ENCODE measurements around the gene PDCD11. TPM values are rescaled to one million over a fixed set of nuclear protein-coding genes. Genes with fewer than 3 reads are reported as not detected.
A peak's percentile ranks its signal among the peaks of the same experiment; 100 is the strongest.

Gene PDCD11
- total RNA-seq, 2 experiments from 2014 or later, result 89.5 to 94.7 TPM

GRCh38 chr10:103440416-103440815 lies 44.0 kb downstream of the PDCD11 start:
- H3K27me3 Mint-ChIP-seq, result no peaks in the 10 kb centered on the region
- no peak overlapping the region for H3K4me3 Mint-ChIP-seq
- H3K4me1 Mint-ChIP-seq, result peaks cover 4% of the 10 kb centered on the region
- H3K27ac Mint-ChIP-seq, result no peak overlapping the region
- no peaks in the 10 kb centered on the region for H3K9me3 Mint-ChIP-seq
- H3K36me3 Mint-ChIP-seq, result peaks cover 26% of the 10 kb centered on the region
- no peak for DNase-seq

GRCh38 chr10:103441206-103441605 lies 44.8 kb downstream of the PDCD11 start:
- Mint-ChIP-seq H3K4me1 (peaks cover 4% of the 10 kb centered on the region), H3K36me3 (peaks cover 28% of the 10 kb centered on the region), H3K9me3 (no peaks in the 10 kb centered on the region), H3K27me3 (no peaks in the 10 kb centered on the region), H3K4me3 (no peak overlapping the region), H3K27ac (no peak overlapping the region)
- DNase-seq, result no peak

- no peak overlapping the region for H3K4me3 Mint-ChIP-seq
- peaks cover 4% of the 10 kb centered on the region for H3K4me1 Mint-ChIP-seq
- H3K27me3 Mint-ChIP-seq, result no peaks in the 10 kb centered on the region
- no peak for DNase-seq
- H3K27ac Mint-ChIP-seq, result no peak overlapping the region
- H3K36me3 Mint-ChIP-seq, result peaks cover 29% of the 10 kb centered on the region
- H3K9me3 Mint-ChIP-seq, result no peaks in the 10 kb centered on the region
These were observed 45.2 kb downstream of the PDCD11 start for GRCh38 chr10:103441611-103442010.

- Mint-ChIP-seq H3K4me1 (peaks cover 4% of the 10 kb centered on the region), H3K9me3 (no peaks in the 10 kb centered on the region), H3K27ac (no peak overlapping the region), H3K36me3 (peaks cover 26% of the 10 kb centered on the region), H3K27me3 (no peaks in the 10 kb centered on the region), H3K4me3 (no peak overlapping the region)
- DNase-seq, result no peak
These were observed 45.6 kb downstream of the PDCD11 start for GRCh38 chr10:103442031-103442461.

GRCh38 chr10:103443475-103444185 lies 47.2 kb downstream of the PDCD11 start:
- no peak overlapping the region for H3K27ac Mint-ChIP-seq
- DNase-seq, result no peak
- peaks cover 4% of the 10 kb centered on the region for H3K4me1 Mint-ChIP-seq

GRCh38 chr10:103444478-103444877 lies 48.1 kb downstream of the PDCD11 start:
- H3K27ac Mint-ChIP-seq, result no peak overlapping the region
- H3K9me3 Mint-ChIP-seq, result no peaks in the 10 kb centered on the region
- peaks cover 21% of the 10 kb centered on the region for H3K36me3 Mint-ChIP-seq
- peaks cover 7% of the 10 kb centered on the region for H3K4me1 Mint-ChIP-seq
- no peak for DNase-seq
- no peak overlapping the region for H3K4me3 Mint-ChIP-seq
- no peaks in the 10 kb centered on the region for H3K27me3 Mint-ChIP-seq

More at GRCh38 chr10:103443475-103444185, 47.2 kb downstream of the PDCD11 start:
- Mint-ChIP-seq H3K4me3 (no peak overlapping the region), H3K36me3 (peaks cover 20% of the 10 kb centered on the region), H3K27me3 (no peaks in the 10 kb centered on the region), H3K9me3 (no peaks in the 10 kb centered on the region)

- Mint-ChIP-seq H3K4me1 (peaks cover 13% of the 10 kb centered on the region), H3K27ac (no peak overlapping the region), H3K4me3 (no peak overlapping the region), H3K36me3 (peaks cover 17% of the 10 kb centered on the region), H3K27me3 (no peaks in the 10 kb centered on the region), H3K9me3 (no peaks in the 10 kb centered on the region)
- DNase-seq, result no peak
These were observed 48.9 kb downstream of the PDCD11 start for GRCh38 chr10:103445366-103445765.

- H3K9me3 Mint-ChIP-seq, result no peaks in the 10 kb centered on the region
- peaks cover 13% of the 10 kb centered on the region for H3K36me3 Mint-ChIP-seq
- H3K4me1 Mint-ChIP-seq, result peaks cover 18% of the 10 kb centered on the region
- no peak for DNase-seq
- no peak overlapping the region for H3K4me3 Mint-ChIP-seq
- peak overlapping the region; percentile 12 for H3K27ac Mint-ChIP-seq
- no peaks in the 10 kb centered on the region for H3K27me3 Mint-ChIP-seq
These were observed 49.5 kb downstream of the PDCD11 start for GRCh38 chr10:103445767-103446567.

DNA sequence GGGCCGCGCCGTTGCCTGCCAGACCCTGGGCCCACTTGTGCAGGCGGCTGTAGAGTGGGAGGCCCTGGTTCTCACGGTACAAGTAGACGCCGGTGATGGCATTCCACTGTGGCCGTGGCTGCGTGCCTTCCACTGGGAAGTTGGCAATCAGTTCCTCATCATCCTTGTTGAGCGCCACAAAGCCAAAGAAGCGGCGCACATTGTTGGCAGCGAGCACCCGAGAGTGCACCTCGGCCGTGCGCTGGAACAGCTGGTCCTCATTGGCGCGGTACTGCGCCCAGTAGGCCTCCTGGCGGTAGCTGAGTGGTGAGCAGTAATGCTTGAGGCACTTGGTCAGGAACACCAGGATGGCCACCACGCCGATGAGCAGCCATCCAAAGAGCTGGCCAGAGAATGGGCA lies 50.8 kb downstream of the PDCD11 start:
- no peak overlapping the region for H3K4me3 Mint-ChIP-seq
- DNase-seq, result no peak
- H3K4me1 Mint-ChIP-seq, result peaks cover 24% of the 10 kb centered on the region

GRCh38 chr10:103448746-103449145 lies 52.3 kb downstream of the PDCD11 start:
- no peaks in the 10 kb centered on the region for H3K27me3 Mint-ChIP-seq
- peaks cover 27% of the 10 kb centered on the region for H3K4me1 Mint-ChIP-seq
- no peak for DNase-seq
- no peak overlapping the region for H3K27ac Mint-ChIP-seq
- H3K36me3 Mint-ChIP-seq, result peaks cover 8% of the 10 kb centered on the region
- H3K4me3 Mint-ChIP-seq, result no peak overlapping the region
- no peaks in the 10 kb centered on the region for H3K9me3 Mint-ChIP-seq

More for the DNA sequence above, 50.8 kb downstream of the PDCD11 start:
- no peak overlapping the region for H3K27ac Mint-ChIP-seq
- H3K36me3 Mint-ChIP-seq, result peaks cover 11% of the 10 kb centered on the region
- no peaks in the 10 kb centered on the region for H3K27me3 Mint-ChIP-seq
- H3K9me3 Mint-ChIP-seq, result no peaks in the 10 kb centered on the region

- Mint-ChIP-seq H3K36me3 (peaks cover 8% of the 10 kb centered on the region), H3K27ac (peak overlapping the region; percentile 12), H3K4me1 (peaks cover 27% of the 10 kb centered on the region), H3K9me3 (no peaks in the 10 kb centered on the region), H3K4me3 (no peak overlapping the region), H3K27me3 (no peaks in the 10 kb centered on the region)
- DNase-seq, result no peak
These were observed 53.0 kb downstream of the PDCD11 start for GRCh38 chr10:103449208-103450144.

GRCh38 chr10:103450201-103450695 lies 53.8 kb downstream of the PDCD11 start:
- H3K27ac Mint-ChIP-seq, result peak overlapping the region; percentile 12
- no peaks in the 10 kb centered on the region for H3K9me3 Mint-ChIP-seq
- H3K27me3 Mint-ChIP-seq, result no peaks in the 10 kb centered on the region
- H3K36me3 Mint-ChIP-seq, result peaks cover 8% of the 10 kb centered on the region
- no peak overlapping the region for H3K4me3 Mint-ChIP-seq
- peaks cover 23% of the 10 kb centered on the region for H3K4me1 Mint-ChIP-seq
- DNase-seq, result no peak

DNA sequence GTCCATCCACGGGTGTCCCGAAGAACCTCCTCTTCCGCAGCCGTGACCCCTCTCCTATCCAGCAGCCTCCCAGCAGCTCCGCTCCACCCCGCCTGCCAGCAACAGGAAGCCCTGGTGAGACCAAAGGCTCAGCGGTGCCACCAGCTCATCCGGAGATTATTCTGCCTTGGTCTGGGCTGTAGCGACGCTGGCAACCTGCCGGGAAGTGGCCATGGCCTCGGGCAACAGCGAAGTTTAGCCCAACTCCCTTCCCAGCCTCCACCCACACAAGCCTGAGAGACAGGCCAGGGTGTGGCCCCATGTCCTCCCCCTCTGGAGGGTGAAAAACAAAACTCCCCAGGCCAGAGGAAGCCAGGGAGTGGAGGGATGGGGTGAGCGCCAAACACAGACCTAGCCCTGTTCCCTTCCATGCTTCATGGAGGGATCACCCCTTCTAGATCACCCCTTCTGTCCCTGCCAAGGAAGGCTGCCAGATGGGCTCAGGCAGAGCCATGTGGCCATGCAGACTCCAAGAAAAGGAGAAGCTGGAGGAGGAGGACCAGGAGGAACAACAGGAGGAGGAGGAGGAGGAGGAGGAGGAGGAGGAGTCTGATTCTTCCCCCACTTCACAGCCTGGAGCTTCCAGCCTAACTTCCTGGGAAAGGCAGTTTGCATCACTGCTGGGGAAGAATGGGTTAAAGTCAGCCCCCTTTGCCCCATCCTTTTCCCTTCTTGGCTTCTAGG lies 54.8 kb downstream of the PDCD11 start:
- Mint-ChIP-seq H3K36me3 (peaks cover 5% of the 10 kb centered on the region), H3K4me1 (peaks cover 23% of the 10 kb centered on the region), H3K27ac (peak overlapping the region; percentile 73), H3K27me3 (no peaks in the 10 kb centered on the region), H3K9me3 (no peaks in the 10 kb centered on the region), H3K4me3 (peak overlapping the region; percentile 80)
- peak; percentile 28 for DNase-seq

All from activated naive CD8-positive, alpha-beta T cell treated with anti-CD3 and anti-CD28 coated beads for 36 hours (primary cell).